CD4-positive, CD25-positive, alpha-beta regulatory T cell (primary cell): Measurements from ENCODE around the gene KPNA1. TPM values are rescaled to one million over a fixed set of nuclear protein-coding genes. Genes with fewer than 3 reads are reported as not detected.

ENCODE experiments used
- ATAC-seq, 2 donors: fragments of 150-1000 bp; cut with Tn5 transposase; one replicate each; pipeline ENCODE4 v1.10.0; 2021; ENCODE audit warnings: low read depth in 2 of 2, moderate number of reproducible peaks in 2 of 2, moderate library complexity in 1 of 2
- DNase-seq, 3 donors: peaks; one replicate each; pipeline versions ENCODE4 v3.0.0 to v3.0.0-alpha.2; 2012 to 2022; ENCODE audit warnings: mixed read lengths in 1 of 3
- H3K27ac ChIP-seq: one replicate; pipeline ENCODE4 v1.7.0; 2013; ENCODE audit warnings: mild to moderate bottlenecking, low read length; ENCODE audit not compliant: insufficient read depth, poor library complexity, severe bottlenecking
- H3K27me3 ChIP-seq: one replicate; pipeline ENCODE4 v1.7.0; 2013; ENCODE audit warnings: low read length; ENCODE audit not compliant: control insufficient read depth, insufficient read depth
- H3K36me3 ChIP-seq: one replicate; pipeline ENCODE4 v1.7.0; 2013; ENCODE audit warnings: mild to moderate bottlenecking, low read length, moderate library complexity; ENCODE audit not compliant: control insufficient read depth, insufficient read depth
- H3K4me1 ChIP-seq: 2 replicates; pipeline ENCODE4 v1.7.0; 2013; ENCODE audit warnings: mild to moderate bottlenecking, low read length; ENCODE audit not compliant: insufficient read depth, control insufficient read depth, poor library complexity, severe bottlenecking
- H3K4me3 ChIP-seq: one replicate; pipeline ENCODE4 v1.7.0; 2013; ENCODE audit warnings: low read depth, mild to moderate bottlenecking, low read length, moderate library complexity
- H3K9me3 ChIP-seq, 2 experiments: 1 replicate in 1 of 2; 2 replicates in 1 of 2; pipeline ENCODE4 v1.7.0; 2013; ENCODE audit warnings: low read length in 2 of 2, mild to moderate bottlenecking in 1 of 2, moderate library complexity in 1 of 2; ENCODE audit not compliant: control insufficient read depth in 2 of 2
- H3K27ac Mint-ChIP-seq, 3 donors: one replicate each; pipeline ENCODE4 v1.8.0; 2020 to 2022; ENCODE audit warnings: mild to moderate bottlenecking in 3 of 3, mixed read lengths in 3 of 3, moderate library complexity in 2 of 3
- H3K27me3 Mint-ChIP-seq: one replicate; pipeline ENCODE4 v1.8.0; 2022; ENCODE audit warnings: mild to moderate bottlenecking, mixed read lengths
- H3K36me3 Mint-ChIP-seq: one replicate; pipeline ENCODE4 v1.8.0; 2020; ENCODE audit warnings: mixed read lengths
- H3K4me1 Mint-ChIP-seq, 4 donors: one replicate each; pipeline ENCODE4 v1.8.0; 2020 to 2022; ENCODE audit warnings: mixed read lengths in 4 of 4, mild to moderate bottlenecking in 1 of 4
- H3K4me3 Mint-ChIP-seq, 4 donors: one replicate each; pipeline ENCODE4 v1.8.0; 2020 to 2022; ENCODE audit warnings: mild to moderate bottlenecking in 4 of 4, mixed read lengths in 4 of 4, moderate library complexity in 3 of 4
- H3K9me3 Mint-ChIP-seq, 7 donors: one replicate each; pipeline ENCODE4 v1.8.0; 2020 to 2022; ENCODE audit warnings: mixed read lengths in 7 of 7, mild to moderate bottlenecking in 3 of 7, moderate library complexity in 2 of 7
- polyA plus RNA-seq, 4 donors: library from polyadenylated mRNA; unstranded; fragments of 300-500 nt; fragmentation: Illumina TruSeq; gene quantifications; one replicate each; pipeline ENCODE4 v1.2.3, GENCODE V29; 2021
- total RNA-seq: library from RNA; stranded (reverse); gene quantifications from one replicate; pipeline ENCODE4 v1.2.3, GENCODE V29; 2022

The KPNA1 gene
- total and polyA plus RNA-seq, 5 donors from 2014 or later = 41.4 to 57.8 (median 45.1) TPM

DNA sequence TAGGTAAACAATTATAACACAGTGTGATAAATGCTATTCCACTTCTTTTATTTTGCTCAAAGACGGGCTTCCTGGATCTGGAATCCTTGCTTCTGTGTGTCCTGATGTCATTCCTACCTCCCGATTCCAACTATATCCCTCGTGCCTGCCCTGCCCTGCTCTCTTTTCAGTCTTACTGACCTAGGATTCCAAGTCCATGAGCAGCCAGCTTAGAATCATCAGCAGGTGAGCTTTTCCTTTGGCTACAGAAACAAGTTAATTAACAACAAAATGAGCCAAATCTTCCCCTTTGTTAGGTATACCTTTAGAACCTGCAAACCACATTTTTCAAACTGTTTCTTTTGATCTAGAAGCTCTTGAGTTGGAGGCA, 21.9 kb upstream of the KPNA1 start:
- peaks cover 88% of the 10 kb centered on the region for H3K36me3 ChIP-seq
- no peaks in the 10 kb centered on the region for H3K9me3 Mint-ChIP-seq

DNA sequence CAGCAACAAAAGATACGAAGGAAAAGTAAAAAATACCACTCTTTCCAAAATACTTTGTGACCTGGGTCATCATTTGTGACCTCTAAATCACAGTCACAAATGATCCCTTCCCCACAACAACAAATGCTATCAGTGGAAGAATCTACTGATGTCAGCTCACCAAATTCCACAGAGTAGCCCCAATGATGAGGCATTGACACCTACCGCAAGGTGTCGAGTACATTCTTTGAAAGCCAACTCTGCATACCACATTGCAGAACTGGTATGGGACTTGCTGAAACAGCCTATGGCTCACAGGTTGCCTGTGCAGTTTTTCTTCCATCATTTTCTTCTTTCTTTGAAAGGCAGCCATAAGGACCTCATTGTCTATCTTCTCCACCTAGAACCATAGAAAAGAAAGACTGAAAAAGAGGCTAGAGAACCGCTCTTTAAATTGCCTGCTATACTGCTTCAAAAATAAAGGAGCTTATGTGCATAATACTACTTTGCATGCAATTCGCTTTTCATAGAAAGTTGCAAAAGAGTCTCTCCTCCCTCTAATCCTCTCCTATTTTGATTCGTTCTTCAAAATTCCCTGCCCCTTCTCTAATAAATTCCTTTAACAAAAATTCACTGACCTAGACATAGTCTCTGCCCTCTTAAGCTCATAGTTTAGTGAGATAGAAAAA, 21.4 kb upstream of the KPNA1 start:
- Histone ChIP-seq H3K36me3 (peaks cover 92% of the 10 kb centered on the region), H3K4me3 (no peak overlapping the region), H3K27ac (no peak overlapping the region), H3K4me1 (peaks cover 4% of the 10 kb centered on the region), H3K9me3 (no peaks in the 10 kb centered on the region), H3K27me3 (no peaks in the 10 kb centered on the region)
- ATAC-seq (no peak), DNase-seq (no peak)
- Mint-ChIP-seq H3K4me1 (peaks cover 11 to 20% (median 17%) of the 10 kb centered on the region in 4 donors), H3K27ac (no peak overlapping the region), H3K27me3 (no peaks in the 10 kb centered on the region), H3K4me3 (no peak overlapping the region), H3K36me3 (peaks cover 60% of the 10 kb centered on the region), H3K9me3 (no peaks in the 10 kb centered on the region)

More for the DNA sequence above, 21.9 kb upstream of the KPNA1 start:
- Mint-ChIP-seq H3K27me3 (no peaks in the 10 kb centered on the region), H3K27ac (no peak overlapping the region), H3K4me1 (peaks cover 11 to 20% (median 17%) of the 10 kb centered on the region in 4 donors), H3K36me3 (peaks cover 61% of the 10 kb centered on the region), H3K4me3 (no peak overlapping the region)
- Histone ChIP-seq H3K9me3 (no peaks in the 10 kb centered on the region), H3K27me3 (no peaks in the 10 kb centered on the region), H3K27ac (no peak overlapping the region), H3K4me3 (no peak overlapping the region), H3K4me1 (peaks cover 4% of the 10 kb centered on the region)
- DNase-seq = no peak
- no peak for ATAC-seq

DNA sequence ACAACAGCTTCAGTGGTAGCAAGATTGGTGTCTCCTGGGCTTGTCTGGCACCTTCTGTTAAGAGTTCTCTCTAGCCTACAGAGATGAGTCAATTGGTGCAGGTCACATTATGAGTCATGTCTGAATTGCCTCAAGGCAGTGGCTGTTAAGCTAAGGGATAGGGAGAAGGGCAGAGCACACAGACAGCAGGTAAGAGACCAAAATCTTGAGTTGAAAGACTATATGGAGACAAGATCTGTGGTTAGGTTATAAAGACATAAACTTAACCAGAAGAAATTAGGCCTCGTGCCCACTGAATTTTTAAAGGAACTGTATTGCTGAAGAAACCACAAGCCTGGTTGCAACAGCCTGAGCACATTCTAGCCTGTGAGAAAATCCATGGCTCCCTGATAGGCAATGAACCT, 19.2 kb upstream of the KPNA1 start:
- H3K4me3 ChIP-seq = no peak overlapping the region
- Mint-ChIP-seq H3K36me3 (peaks cover 49% of the 10 kb centered on the region), H3K27ac (peak overlapping the region in 1 of 3 donors; percentile 23), H3K4me1 (peaks cover 8 to 16% (median 12%) of the 10 kb centered on the region in 4 donors), H3K4me3 (no peak overlapping the region), H3K27me3 (no peaks in the 10 kb centered on the region), H3K9me3 (no peaks in the 10 kb centered on the region)
- H3K36me3 ChIP-seq = peaks cover 82% of the 10 kb centered on the region
- DNase-seq = peak in 1 of 3 donors; percentile 83
- H3K4me1 ChIP-seq = peaks cover 4% of the 10 kb centered on the region
- ATAC-seq = peak; percentile 64 to 78
- no peak overlapping the region for H3K27ac ChIP-seq
- no peaks in the 10 kb centered on the region for H3K9me3 ChIP-seq
- H3K27me3 ChIP-seq = no peaks in the 10 kb centered on the region

DNA sequence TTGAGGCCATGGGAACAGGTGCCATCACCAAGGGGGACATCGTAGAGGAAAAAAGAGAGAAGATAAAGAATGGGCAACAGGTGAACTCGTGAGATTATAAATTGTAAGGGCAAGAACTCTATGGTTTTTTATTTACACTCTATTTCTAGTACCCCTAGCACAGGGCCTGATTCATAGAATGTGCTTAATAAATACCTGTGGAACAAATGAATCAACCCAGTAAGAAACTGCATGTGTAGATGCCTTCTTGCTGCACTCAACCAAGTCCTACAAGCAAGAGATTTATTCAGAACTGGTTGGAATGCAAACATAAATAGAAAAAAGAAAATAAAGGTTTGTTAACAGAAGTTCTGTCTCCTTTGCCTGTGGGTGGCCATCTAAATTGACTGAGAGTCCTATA, 18.7 kb upstream of the KPNA1 start:
- H3K9me3 Mint-ChIP-seq = no peaks in the 10 kb centered on the region
- H3K27me3 ChIP-seq = no peaks in the 10 kb centered on the region
- no peak overlapping the region for H3K27ac ChIP-seq
- no peak for DNase-seq
- peaks cover 4% of the 10 kb centered on the region for H3K4me1 ChIP-seq
- no peak overlapping the region for H3K4me3 Mint-ChIP-seq
- peaks cover 5 to 14% (median 12%) of the 10 kb centered on the region in 4 donors for H3K4me1 Mint-ChIP-seq
- no peaks in the 10 kb centered on the region for H3K27me3 Mint-ChIP-seq
- ATAC-seq = no peak
- peaks cover 78% of the 10 kb centered on the region for H3K36me3 ChIP-seq
- H3K4me3 ChIP-seq = no peak overlapping the region
- H3K27ac Mint-ChIP-seq = peak overlapping the region in 1 of 3 donors; percentile 56
- H3K9me3 ChIP-seq = no peaks in the 10 kb centered on the region
- H3K36me3 Mint-ChIP-seq = peaks cover 48% of the 10 kb centered on the region

DNA sequence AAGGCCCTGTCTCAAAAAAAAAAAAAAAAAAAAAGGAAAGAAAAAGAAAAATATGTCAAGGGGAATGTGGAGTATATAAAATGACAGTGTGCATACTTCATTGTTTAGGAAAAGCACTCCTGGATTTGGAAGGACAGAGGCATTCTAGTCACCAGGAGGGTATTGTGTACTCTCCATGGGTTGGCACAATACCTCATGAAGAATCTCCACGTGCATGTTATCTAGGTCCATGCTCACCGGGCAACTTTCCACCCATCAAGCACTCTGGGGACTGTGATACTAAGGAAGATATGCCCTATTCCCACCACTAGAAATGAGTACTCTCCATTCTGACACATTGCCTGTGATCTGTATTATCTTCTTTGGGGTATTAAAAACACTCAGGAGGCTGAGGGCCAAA, 15.4 kb upstream of the KPNA1 start:
- H3K4me3 ChIP-seq = no peak overlapping the region
- no peaks in the 10 kb centered on the region for H3K27me3 ChIP-seq
- ATAC-seq = no peak
- H3K36me3 Mint-ChIP-seq = peaks cover 35% of the 10 kb centered on the region
- H3K9me3 ChIP-seq = no peaks in the 10 kb centered on the region
- peak overlapping the region in 1 of 3 donors; percentile 60 for H3K27ac Mint-ChIP-seq
- peaks cover 2 to 13% (median 8%) of the 10 kb centered on the region in 4 donors for H3K4me1 Mint-ChIP-seq
- no peaks in the 10 kb centered on the region for H3K9me3 Mint-ChIP-seq
- no peak overlapping the region for H3K27ac ChIP-seq
- peaks cover 60% of the 10 kb centered on the region for H3K36me3 ChIP-seq
- H3K4me1 ChIP-seq = peaks cover 4% of the 10 kb centered on the region
- H3K27me3 Mint-ChIP-seq = no peaks in the 10 kb centered on the region
- no peak overlapping the region for H3K4me3 Mint-ChIP-seq
- no peak for DNase-seq

DNA sequence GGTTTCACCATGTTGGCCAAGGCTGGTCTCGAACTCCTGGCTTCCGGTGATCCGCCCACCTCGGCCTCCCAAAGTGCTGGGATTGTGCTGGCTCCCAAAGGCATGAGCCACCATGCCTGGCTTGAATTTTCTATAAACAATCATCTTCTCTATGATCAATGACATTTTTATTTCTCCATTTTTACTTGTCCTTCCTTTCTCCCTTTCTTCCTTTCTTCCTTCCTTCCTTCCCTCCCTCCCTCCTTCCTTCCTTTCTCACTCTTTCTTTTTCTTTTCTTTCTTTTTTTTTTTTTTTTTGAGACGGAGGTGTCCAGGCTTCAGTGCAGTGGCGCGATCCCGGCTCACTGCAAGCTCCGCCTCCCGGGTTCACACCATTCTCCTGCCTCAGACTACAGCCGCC, 8.6 kb upstream of the KPNA1 start:
- Histone ChIP-seq H3K4me3 (no peak overlapping the region), H3K27me3 (no peaks in the 10 kb centered on the region), H3K27ac (no peak overlapping the region), H3K36me3 (peaks cover 11% of the 10 kb centered on the region), H3K9me3 (no peaks in the 10 kb centered on the region), H3K4me1 (no peaks in the 10 kb centered on the region)
- H3K4me3 Mint-ChIP-seq = no peak overlapping the region
- ATAC-seq (no peak), DNase-seq (no peak)
- peaks cover 10% of the 10 kb centered on the region for H3K27me3 Mint-ChIP-seq
- no peak overlapping the region for H3K27ac Mint-ChIP-seq
- H3K4me1 Mint-ChIP-seq = peaks cover 0 to 2% (median 0%) of the 10 kb centered on the region in 4 donors
- peaks cover 8% of the 10 kb centered on the region for H3K36me3 Mint-ChIP-seq
- no peaks in the 10 kb centered on the region for H3K9me3 Mint-ChIP-seq

DNA sequence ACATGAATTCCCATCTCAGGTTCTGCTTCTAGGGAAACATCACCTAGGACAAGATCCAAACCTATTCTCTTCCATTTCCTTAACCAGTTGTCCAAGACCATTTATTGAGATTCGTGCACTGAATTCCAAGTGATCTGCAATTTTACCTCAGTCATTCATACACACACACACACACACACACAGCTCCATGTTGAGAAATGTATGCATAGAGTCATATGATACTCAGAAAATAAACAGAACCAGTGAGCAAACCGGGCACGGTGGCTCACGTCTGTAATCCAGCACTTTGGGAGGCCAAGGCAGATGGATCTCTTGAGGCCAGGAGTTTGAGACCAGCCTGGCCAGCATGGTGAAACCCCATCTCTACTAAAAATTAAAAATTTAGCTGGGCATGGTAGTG, 6.1 kb upstream of the KPNA1 start:
- Histone ChIP-seq H3K9me3 (no peaks in the 10 kb centered on the region), H3K4me3 (no peak overlapping the region), H3K4me1 (no peaks in the 10 kb centered on the region), H3K36me3 (no peaks in the 10 kb centered on the region), H3K27me3 (no peaks in the 10 kb centered on the region), H3K27ac (no peak overlapping the region)
- H3K4me3 Mint-ChIP-seq = no peak overlapping the region
- H3K27ac Mint-ChIP-seq = no peak overlapping the region
- DNase-seq (no peak), ATAC-seq (no peak)
- peaks cover 3% of the 10 kb centered on the region for H3K36me3 Mint-ChIP-seq
- peaks cover 0 to 2% (median under 1%) of the 10 kb centered on the region in 4 donors for H3K4me1 Mint-ChIP-seq
- no peaks in the 10 kb centered on the region for H3K9me3 Mint-ChIP-seq
- H3K27me3 Mint-ChIP-seq = peaks cover 18% of the 10 kb centered on the region

DNA sequence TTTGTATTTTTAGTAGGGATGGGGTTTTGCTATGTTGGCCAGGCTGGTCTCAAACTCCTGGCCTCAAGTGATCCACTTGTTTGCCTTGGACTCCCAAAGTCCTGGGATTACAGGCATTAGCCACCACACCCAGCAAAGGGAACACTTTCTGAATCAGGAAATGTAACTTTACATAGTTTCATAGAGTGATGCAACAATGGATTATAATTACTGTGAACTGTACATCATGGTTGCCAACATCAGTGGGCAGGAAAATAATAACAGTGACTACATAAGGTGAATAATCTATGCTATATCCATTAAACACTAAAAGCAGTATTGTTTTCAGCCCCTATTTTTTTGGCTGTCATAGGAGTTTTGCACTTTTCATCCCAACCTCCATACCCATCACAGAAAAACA, 5.0 kb upstream of the KPNA1 start:
- no peaks in the 10 kb centered on the region for H3K9me3 ChIP-seq
- Mint-ChIP-seq H3K27ac (no peak overlapping the region), H3K4me3 (no peak overlapping the region), H3K36me3 (peaks cover 3% of the 10 kb centered on the region), H3K9me3 (no peaks in the 10 kb centered on the region), H3K4me1 (peaks cover 0 to 8% (median 3%) of the 10 kb centered on the region in 4 donors), H3K27me3 (peaks cover 23% of the 10 kb centered on the region)
- H3K4me1 ChIP-seq = peaks cover 4% of the 10 kb centered on the region
- no peak overlapping the region for H3K27ac ChIP-seq
- ATAC-seq = no peak
- H3K27me3 ChIP-seq = no peaks in the 10 kb centered on the region
- DNase-seq = no peak
- H3K36me3 ChIP-seq = no peaks in the 10 kb centered on the region
- no peak overlapping the region for H3K4me3 ChIP-seq
